Stimulated activated CD8-positive, alpha-beta memory T cell treated with anti-CD3 and anti-CD28 coated beads, Interleukin-2, amount 100 ng/mL, for 48 hours (primary cell): ENCODE results near the gene CADM4.
"Not testable (repeated sequence)": the region's sequence is repeated elsewhere in the genome, so short reads cannot be mapped to it uniquely, and the experiment has no call there.

Experiments
- DNase-seq, 2 donors: peaks; one replicate each; pipeline ENCODE4 v3.0.0-alpha.2; 2020; ENCODE audit warnings: low read depth in 2 of 2

The CADM4 gene

DNA sequence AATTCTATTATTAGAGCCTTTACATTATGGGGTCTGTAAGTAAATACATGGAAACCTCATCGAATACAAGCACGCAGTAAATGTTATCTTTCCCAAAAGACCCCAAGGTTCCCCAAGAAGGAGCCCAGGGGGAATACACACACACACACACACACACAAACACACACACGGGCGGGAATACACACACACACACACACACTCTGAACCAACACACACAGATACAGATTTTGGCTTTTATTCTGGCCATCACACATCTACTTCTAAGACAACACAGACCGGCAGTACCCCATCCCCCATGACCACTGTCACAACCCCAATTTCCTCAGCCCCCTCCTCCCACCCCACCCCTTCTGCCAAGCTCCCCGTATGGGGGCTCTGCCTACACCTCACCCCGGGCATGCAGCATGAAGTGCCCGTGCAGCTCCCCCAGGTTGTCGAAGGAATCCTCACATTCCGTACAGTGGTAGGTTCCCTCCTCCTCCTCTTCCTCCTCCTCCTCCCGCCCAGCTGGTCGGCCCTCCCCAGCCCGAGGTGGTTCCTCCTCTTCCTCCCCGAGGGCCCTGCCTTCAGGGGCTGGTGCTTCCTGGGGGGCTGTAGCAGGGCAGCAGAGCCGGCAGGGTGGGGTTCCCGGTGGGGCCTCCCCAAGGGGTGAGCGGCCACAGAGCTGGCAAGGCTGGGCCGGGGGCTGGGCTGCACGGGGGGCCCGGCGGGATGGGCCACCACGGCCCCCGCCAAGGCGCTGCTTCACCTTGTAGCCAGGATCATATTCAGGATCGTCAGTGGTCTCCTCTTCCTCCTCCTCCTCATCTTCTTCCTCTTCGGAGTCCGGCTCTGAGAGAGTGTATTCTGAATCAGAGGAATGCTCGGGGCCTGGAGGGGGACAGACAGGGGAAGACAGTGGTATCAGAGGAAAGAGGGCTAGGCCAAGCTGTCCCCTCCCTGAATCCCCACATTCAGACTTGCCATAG lies 32.1 kb downstream of the CADM4 start:
- DNase-seq: no peak

DNA sequence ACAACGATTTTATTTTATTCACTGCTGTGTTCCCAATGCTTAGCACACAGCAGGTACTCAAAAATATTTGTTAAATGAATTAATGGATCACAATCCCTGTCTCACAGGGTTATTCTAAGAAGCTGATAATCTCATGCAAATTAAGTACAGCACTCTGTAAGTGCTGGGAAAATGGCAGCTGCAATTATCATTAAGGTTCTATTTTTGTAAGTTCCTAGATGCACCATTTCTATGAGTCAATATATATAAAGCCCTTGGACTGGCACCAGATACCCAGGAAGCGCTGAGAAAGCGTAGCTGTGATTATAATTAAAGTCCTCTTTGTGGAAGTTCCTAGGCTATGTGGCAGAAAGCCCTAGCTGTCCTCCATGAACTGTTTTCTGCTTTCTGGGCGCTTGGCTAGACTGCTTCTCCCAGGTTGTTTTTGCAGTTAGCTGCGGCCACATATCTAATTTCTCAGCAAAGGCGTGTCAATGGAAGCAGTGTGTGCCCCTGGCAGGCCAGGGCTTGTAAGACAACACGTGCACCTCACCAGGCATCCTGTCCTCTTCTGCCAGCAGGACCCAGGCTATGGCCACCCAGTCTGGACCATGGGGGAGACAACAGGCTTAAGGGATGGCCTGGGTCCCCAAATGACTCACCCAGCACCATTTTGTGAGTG lies 33.0 kb downstream of the CADM4 start:
- DNase-seq: no peak

DNA sequence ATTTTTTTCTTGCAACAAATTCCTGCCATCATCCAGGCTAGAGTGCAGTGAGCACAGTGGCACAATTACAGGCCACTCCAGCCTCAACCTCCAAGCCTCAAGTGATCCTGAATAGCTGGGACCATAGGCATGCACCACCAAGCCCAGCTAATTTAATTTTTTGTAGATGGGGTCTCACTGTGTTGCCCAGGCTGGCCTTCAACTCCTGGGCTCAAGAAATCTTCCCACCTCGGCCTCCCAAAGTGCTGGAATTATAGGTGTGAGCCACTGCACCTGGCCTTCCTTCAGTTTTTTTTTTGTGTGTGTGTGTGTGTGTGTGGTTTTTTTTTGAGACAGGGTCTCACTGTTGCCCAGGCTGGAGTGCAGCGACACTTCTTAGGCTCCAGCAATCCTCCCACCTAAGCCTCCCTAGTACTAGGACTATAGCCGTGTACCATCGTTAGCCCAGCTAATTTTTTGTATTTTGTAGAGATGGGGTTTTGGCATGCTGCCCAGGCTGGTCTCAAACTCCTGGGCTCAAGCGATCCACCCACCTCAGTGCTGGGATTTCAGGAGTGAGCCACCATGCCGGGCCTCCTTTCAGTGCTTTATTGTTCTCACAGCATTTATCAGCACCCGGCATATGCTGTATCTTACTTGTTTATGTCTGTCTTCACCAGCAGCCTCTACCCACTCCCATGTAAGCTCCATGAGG lies 33.6 kb downstream of the CADM4 start:
- no peak for DNase-seq

DNA sequence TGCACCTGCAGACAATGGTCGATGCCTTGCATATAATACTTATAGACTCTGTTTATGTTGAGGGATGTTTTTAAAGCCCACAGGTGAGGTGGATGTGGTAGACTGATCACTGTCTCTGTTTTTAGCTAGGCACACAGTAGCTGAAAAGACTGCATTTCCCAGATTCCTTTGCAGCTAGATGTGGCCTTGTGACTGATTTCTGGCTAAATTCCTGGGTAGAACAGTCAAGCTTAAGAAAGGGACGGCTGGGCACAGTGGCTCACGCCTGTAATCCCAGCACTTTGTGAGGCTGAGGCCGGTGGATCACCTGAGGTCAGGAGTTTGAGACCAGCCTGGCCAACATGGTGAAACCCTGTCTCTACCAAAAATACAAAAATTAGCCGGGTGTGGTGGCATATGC lies 39.3 kb downstream of the CADM4 start:
- DNase-seq: not testable (repeated sequence)

DNA sequence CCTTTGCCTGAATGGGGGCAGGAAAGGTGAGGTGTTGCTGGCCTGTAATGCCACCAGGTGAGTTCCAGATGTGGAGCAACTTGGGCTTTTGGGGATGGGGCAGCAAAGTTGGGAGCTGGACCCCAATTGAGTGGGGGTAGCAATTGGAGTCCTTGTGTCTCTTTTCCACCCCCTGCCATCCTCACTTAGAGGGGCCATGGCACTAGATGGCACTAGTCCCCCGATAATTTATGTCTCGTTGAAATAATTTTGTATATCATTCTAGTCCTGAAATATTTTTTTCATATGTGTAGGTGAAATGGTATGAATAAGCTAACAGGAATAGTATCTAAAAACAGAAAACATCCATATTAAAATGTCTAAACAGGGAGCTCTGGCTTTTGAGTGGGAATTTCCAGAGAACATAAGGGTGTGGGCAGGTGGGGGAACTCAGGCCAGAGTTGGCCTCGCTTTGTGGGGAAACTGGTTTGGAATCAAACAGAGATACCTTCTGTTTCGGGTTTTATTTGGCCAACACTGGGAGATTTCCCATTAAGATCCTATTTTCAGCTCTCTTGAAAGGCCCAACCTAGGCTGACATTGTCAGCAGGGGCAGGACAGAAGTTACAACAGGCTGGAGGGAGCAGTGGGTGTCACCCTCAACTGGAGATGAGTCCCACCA lies 39.9 kb downstream of the CADM4 start:
- DNase-seq: no peak

DNA sequence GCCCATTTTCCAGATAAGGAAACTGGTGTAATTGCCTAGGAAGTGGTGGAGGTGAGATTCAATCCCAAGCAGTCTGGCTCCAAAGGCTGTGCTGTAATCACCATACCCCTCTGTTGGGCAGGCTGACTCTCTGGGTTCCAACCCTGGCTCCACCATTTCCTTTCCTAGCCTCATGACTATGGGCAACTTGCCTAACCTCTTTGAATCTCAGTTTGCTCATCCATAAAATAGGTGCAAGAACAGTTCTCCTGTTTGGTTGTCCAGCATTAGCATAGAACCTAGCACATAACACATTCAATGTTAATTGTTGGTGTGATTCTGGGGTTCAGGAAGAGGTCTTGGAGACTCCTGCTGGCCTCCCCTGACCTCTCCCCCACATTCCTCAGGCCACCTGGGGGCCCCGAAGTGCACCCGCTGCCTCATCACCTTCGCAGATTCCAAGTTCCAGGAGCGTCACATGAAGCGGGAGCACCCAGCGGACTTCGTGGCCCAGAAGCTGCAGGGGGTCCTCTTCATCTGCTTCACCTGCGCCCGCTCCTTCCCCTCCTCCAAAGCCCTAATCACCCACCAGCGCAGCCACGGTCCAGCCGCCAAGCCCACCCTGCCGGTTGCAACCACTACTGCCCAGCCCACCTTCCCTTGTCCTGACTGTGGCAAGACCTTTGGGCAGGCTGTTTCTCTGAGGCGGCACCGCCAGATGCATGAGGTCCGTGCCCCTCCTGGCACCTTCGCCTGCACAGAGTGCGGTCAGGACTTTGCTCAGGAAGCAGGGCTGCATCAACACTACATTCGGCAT lies 41.0 kb downstream of the CADM4 start:
- DNase-seq: no peak

DNA sequence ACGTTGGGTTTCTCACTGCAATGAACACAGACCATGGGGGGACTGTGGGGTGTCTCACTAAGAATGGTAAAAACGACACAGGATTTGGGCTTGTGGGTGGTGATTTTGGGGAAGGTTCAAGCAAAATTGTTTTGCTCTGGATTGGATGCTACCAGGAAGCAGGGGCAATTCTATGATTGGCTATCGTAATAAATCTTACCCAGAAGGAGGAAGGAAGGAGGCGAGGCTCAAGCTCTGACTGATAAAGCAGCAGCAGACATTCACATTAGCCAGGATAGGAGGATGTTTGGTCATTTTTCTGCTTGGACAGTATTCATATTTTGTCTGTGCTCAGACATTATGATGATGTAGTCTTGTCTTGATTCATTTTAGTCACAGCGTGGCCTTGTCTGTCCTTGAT lies 41.8 kb downstream of the CADM4 start:
- no peak for DNase-seq

DNA sequence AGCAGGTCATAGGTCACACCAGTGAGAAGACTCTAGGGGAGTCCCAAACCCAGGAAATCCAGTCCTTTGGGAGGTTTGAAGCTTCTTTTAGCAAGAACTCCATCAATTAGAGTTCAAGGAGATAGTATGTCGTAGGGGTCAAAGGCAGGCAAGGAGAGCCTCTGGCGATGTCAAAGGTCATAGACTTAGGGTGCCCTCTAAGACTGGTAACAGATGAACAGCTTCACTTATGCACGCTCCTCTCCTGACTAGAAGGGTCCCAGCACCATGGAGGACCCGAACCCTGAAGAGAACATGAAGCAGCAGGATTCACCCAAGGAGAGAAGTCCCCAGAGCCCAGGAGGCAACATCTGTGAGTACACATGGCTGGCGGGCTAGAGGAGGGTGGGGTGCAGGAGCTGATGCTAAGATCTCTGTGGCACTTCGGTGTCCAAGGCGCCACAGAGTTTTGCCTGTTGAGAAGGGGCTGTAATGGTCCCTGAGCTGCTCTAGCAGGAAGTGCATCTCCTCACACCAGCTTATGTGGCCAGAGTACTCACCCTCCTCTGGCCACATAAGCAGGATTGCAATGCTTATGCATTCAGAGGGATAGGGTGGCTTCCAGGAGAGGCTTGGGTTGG lies 42.7 kb downstream of the CADM4 start:
- no peak for DNase-seq

DNA sequence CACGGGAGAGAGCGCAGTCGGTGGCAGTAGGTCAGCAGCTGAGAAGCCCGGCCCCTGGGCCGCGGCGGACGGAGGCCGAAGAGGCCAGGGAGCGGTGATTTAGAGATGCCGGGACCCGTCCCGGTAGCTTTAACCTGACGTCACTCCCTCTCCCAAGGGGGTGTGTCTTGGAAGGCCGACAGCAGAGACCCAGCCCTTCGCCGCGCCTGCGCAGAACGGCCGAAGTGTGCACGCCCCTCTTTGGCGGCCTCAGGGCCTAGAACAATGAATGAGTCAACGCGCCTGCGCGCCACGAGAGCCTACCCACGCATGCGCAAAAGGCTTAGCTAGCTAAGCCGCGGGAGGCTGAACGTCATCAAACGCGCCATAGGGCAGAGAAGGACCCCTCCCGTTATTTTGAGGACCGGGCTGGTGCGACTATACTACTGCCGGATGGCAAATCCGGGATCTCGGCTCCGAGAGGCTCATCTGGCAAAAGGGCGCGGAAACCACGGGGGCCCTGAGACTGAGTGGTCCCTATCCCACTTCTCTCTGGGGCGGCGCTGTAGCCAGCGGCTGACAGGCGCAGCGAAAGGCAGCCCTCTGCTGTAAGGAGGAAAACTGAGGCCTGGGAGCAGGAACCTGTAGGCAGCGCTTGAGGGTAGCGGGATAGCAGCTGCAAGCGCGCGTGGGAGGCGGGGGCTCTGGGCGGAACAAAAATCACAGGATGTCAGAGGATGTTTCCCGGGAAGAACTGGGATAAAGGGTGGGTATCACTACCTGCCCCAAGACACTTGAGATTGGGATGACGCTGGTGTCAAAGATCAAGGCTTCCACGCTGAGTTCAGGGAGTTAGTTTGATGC lies 43.4 kb downstream of the CADM4 start, which contains the start of the genes IRGQ and ZNF576:
TSS of gene IRGQ (minus strand) at position 136 of the 843 bp plus-strand sequence. CDS start 796 bp downstream, outside the sequence.
TSS of gene ZNF576 (plus strand) at position 597 of the 843 bp plus-strand sequence. CDS start 514 bp downstream, outside the sequence.
- peak; percentile 99 to 100 for DNase-seq

DNA sequence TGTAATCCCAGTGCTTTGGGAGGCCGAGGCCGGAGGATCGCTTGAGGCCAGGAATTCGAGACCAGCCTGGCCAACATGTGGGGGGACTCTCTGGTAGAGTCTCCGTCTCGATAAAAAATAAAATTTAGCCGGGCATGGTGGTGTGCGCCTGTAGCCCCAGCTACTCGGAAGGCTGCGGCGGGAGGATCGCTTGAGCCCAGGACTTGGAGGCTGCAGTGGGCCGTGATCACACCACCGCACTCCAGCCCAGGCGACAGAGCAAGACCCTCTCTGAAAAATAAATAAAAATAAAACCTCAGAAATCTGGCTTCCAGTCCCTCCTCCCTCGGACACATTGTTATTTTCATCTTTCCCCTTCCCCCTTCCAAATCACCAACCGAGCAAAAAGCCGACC lies 44.0 kb downstream of the CADM4 start:
- no peak for DNase-seq

DNA sequence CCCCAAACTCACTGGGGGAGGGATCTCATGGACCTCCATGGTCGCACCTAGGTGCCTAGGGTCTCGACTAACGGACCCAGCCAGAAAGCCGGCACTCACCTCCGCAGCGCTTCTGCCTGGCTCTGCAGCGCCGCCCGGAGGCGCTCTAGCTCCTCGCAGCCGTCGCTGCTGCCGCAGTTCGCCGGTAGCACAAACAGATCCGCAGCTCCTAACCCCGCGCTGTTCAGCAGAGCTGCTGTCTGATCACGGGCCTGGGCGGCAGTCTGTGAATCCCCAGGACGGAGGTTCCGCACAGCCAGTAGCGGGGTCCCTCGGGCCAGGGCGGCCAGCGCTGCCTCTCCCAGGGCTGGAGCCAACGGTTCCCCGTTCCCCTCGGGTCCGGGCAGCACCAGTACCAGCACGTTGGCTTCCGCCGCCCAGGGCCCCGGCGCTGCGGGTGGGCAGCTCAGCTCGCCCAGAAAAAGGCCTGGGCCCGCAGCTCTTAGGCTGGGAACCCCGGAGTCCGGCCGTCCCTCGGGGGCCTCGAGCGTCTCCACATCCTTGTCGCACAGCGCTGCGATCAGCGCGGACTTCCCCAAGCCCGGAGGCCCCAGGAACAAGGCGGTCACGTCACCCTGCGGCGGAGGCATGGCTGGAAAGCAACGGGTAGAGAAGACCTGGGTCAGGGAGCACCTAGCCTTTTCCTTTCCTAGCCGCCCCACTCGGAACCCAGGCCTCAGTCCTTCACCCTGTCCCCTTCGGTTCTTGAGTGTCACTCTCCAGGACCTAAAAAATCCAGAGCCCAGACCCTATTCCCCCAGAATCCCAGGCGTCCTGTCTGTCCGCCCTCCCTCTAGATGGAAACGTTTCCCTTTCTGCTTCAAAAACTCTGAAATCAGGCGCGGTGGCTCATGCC lies 44.7 kb downstream of the CADM4 start:
- DNase-seq: peak; percentile 50 to 59

DNA sequence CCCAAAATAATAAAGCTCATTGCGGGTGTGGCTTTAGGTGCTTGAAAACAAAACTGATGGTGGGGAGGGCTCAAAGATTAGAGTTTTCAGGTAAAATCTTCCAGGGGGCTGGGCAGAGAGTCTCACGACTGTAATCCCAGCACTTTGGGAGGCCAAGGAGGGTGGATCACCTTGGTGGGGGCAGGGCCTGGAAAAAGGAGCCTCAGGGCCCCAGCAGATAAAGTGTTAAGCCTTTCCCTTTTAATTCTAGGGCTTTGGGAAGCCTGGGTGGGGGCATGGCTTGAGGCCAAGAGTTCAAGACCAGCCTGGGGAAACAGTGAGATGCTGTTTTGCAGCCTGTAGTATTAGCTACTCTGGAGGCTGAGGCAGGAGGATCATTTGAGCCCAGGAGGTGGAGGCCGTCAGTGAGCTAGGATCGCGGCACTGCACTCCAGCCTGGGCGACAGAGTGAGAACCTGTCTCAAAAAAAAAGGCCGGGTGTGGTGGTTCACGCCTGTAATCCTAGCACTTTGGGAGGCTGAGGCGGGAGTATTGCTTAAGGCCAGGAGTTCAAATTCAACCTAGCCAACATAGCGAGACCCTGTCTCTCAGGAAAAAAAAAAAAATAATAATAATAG lies 45.5 kb downstream of the CADM4 start:
- no peak for DNase-seq

DNA sequence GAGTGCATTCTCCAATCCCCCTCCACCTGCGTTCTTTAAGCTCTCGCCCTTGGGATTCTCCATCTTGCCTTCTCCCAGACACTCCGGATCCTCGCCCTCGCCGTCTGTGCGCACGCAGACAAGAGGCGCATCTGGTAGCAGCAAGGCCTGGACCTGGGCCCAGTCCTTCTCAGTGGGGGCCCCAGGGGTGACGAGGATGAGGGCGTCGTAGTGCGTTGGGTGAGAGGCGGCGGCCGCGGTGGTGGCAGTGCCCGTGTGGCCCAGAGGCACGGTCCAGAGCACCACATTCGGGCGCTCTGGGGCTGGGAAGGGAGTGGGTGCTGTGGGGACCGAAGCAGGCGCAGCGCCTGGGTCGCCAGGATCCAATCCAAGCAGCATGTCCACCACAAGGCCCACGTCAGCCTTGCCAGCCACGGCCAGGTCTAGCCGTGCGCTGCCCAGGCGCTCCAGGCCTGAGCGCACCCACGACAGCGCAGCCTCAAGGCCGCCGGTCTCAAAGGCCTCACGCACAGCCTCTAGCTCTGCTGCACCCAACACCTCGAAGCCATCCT lies 46.8 kb downstream of the CADM4 start:
- no peak for DNase-seq

DNA sequence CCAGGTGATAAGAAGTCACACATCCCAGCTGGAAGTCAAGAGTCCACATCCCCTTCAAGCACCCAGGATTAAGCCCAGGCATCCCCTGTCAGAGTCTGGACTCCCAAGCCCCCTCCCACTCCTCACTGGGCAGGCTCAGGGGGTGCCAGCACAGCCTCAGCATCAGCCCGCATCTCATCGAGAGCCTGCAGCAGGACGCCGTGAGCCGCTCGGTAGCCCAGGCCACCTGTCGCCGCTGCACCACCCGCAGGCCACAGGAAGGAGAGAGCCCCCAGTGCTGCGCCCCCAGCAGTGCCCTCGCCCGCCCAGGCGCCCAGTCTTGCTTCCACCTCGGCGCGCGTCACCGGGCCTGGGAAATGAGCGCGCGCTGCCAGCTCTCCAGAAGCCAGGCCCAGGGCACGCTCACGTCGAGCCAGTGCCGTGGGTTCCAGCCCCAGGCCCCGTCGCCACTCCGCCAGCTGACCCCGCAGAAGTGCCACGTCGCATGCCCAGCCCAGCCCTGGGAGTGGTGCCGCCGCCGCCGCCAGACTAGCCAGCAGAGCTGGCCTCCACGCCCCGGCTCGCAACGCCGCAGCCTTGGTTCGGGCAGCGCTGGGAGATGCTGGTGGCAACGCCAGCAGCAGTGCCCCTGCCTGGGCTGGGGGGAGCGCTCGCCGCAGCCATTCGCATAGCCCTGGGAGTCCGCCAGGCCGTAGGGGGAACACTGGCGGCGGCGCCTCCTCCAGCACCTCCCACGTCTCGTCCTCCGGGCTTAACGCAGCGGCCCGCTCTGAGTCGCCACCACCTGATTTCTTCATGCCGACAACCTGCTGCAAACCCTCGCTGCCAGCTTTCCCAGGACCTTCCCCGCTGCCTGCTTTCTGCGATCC lies 47.5 kb downstream of the CADM4 start:
- DNase-seq: no peak

DNA sequence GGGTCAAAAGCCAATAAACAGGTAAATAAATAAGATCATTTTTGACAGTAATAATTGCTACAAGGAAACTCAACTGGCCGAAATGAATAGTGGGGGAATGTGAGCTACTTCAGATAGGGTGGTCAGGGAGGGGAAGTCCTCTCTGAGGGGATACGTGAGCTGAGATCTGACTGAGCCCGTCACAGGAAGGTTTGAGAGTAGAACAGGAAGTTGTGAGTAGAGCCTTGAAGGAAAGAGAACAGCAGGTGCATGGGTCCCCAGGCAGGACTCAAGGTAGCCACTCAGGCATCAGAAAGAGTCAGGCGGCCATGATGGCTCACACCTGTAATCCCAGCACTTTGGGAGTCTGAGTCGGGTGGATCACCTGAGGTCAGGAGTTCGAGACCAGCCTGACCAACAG lies 50.0 kb downstream of the CADM4 start:
- DNase-seq: no peak

DNA sequence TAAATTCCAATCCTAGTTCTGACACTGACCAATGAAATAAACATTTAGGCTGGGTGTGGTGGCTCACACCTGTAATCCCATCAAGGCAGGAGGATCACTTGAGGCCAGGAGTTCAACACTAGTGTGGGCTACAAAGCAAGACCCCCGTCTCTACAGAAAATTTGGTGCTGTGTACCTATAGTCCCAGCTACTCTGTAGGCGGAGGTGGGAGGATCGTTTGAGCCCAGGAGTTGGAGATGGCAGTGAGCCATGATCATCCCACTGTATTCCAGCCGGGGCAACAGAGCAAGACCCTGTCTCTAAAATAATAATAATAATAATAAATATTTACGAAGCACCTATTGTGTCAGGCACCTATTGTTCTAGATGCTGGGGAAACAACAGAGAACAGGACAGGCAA lies 50.4 kb downstream of the CADM4 start:
- no peak for DNase-seq

DNA sequence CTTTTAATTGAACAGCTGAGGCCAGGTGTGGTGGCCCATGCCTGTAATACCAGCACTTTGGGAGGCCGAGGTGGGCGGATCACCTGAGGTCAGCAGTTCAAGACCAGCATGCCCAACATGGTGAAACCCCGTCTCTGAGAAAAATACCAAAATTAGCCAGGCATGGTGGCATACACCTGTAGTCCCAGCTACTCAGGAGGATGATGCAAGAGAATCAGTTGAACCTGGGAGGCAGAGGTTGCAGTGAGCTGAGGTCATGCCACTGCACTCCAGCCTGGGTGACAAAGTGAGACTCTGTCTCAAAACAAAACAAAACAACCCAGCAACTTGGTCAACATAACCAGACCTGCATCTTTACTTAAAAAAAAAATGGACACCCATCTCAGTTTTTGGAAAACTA lies 52.6 kb downstream of the CADM4 start:
- not testable (repeated sequence) for DNase-seq
